Stimulated activated CD8-positive, alpha-beta memory T cell treated with anti-CD3 and anti-CD28 coated beads, Interleukin-7, amount 100 ng/mL, for 48 hours (primary cell): ENCODE data around the gene NAA80.
A peak's percentile ranks its signal among the peaks of the same experiment; 100 is the strongest.

Source experiments
- DNase-seq, 2 donors: peaks; one replicate each; pipeline ENCODE4 v3.0.0-alpha.2; 2020; ENCODE audit warnings: low read depth in 1 of 2; ENCODE audit errors: extremely low read depth in 1 of 2

NAA80 gene

DNA sequence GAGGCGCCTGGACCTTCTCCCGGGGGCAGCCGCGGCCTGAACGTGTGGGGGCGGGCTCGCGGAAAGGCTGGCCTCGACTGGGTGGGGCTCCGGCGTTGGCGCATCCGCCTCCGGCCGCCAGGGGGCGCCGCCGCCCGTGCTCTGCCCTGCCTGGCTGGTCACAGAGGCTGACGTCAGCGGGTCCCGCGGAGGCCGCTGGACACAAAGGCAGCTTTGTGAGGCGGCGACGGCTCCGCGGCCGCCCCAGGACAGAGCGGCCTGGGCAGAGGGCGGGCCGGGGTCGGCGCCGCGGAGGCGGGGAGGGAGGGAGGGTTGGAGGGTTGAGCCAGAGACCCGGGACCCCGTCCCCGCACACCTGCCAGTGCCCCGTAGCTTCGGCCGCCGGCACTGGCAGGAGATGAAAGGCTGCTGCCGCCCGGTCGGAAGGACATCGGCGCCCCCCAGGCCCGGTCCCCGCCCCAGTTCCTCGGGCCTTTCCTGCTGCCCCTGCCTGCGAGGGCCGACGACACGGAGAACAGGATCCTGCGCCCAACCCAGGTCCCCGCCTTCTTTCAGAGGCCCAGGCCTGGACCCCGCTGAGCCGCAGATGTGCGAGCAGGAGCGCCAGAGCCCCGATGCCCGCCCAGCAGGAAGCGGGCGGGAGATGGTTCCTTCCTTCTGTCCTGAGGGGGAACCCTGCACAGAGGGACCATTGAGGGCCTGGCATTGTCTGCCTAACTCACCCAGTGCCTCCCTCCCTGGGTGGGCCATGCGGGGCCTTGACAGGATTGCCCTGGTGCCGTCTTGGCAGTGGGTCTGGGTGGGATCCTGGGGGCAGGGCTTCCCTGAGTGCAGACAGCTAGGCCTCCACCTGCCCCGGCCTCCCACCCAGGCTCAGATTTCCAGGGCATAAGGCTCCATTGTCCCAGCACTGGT is 38.9 kb downstream of the NAA80 start:
- DNase-seq = peak; percentile 74 to 78

- no peak for DNase-seq
Measured at GRCh38 chr3:50259432-50260026, 39.7 kb downstream of the NAA80 start.

- no peak for DNase-seq
Measured at GRCh38 chr3:50258979-50259378, 40.2 kb downstream of the NAA80 start.

DNA sequence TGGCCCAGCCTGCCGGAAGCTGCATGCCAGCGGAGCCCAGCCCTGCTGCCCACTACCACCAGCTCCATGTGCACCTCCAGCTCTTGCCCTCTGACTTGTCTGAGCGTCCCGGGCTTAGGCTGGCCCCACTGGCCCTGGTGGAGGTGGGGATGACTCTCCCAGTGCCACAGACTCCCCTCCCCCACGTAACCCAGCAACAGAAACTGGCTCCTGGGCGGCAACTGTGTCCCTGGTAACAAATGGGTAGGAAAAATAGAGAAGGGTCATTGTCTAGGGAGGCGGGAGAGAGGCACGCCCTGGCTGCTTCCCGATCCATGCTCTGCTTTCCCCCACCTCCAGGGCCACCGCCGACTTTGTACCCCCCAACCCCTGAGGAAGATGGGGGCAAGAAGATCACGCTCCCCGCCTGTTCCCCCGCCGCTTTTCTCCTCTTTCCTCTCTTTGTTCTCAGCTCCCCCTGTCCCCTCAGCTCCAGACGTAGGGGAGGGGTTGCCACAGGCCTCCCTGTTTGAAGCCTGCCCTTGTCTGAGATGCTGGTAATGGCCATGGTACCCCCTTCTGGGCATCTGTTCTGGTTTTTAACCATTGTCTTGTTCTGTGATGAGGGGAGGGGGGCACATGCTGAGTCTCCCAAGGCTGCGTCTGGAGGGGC is 41.0 kb downstream of the NAA80 start:
- DNase-seq = no peak

DNA sequence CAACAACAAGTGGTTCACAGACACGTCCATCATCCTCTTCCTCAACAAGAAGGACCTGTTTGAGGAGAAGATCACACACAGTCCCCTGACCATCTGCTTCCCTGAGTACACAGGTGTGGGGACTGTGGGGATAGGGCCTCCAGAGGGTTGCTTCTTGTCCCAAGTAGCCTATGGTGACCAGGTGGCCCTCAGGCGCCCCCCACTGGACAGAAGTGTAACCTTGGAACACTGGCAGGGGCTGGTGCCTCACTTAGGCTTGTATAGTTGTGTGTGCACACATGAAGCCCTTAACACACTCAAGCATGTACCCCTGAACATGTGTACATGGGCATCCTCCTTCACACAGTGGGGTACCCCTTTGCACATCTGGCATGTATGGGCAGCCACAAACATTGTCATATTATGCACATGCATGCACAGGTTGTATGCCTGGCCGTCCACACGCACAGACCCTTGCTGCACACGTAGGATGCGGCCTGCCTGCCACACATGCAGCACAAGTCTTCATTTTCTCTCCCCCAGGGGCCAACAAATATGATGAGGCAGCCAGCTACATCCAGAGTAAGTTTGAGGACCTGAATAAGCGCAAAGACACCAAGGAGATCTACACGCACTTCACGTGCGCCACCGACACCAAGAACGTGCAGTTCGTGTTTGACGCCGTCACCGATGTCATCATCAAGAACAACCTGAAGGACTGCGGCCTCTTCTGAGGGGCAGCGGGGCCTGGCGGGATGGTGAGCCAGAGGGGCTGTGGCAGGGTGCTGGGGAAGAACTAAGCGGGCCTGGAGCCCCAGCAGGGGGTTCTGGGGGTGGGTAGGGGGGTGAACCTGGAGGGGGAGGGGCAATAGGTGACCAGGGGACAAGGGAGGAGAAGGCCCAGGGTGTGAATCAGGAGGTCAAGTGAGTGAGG is 42.0 kb downstream of the NAA80 start:
- DNase-seq = no peak

GRCh38 chr3:50255251-50255615 is 44.0 kb downstream of the NAA80 start:
- DNase-seq = no peak

DNA sequence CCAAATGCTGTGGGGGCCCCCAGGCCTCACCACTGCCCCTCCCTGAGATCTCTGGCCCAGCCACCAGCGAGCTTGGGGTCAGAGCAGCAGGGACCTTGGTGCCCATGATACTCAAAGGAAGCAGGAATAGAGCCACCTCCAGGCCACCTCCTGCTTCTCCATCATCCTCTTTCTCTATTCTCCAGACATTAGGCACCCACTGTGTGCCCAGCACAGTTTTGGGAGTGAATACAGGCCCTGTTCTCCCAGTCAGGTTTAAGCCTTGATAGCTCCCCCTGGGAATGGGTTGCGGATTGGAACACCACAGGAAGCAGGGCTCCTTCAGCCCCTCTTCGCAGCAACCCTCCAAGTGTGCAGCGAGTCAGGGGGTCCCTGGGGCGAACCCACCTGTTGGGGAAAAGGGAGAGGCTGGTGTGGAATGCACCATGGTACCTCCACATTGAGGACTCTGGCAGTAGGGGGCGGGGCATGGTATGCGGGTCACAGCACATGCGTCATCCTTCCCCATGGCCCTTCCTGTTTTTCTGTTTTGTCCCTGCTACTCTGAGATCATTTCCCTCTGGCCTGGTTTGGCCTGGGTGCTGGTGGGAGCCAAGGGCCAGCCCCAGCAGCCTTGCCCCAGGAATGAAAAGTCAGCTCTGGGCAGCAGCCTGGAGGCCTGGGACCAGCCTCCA is 44.5 kb downstream of the NAA80 start:
- DNase-seq = no peak

- DNase-seq = peak in 1 of 2 donors; percentile 73
Measured at GRCh38 chr3:50251220-50251619, 48.0 kb downstream of the NAA80 start.

DNA sequence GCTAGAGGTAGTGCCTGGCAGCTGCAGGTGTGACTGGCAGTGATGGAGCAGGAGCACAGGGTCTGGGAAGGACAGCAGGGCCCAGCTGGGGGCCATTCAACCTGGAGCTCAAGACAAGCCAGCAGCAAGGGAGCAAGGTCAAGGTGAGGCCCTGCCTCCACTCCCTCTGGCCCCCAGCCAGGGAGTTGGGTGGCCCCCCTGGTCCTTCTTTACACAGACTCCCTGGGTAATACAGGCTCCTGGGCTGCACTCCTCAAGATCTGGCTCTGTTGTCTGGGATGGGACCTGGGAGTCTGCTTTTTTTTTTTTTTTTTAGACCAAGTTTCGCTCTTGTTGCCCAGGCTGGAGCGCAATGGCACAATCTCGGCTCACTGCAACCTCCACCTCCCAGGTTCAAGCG is 48.7 kb downstream of the NAA80 start:
- no peak for DNase-seq

- DNase-seq = no peak
Measured at GRCh38 chr3:50249457-50249856, 49.7 kb downstream of the NAA80 start.

- no peak for DNase-seq
Measured at GRCh38 chr3:50248387-50248786, 50.8 kb downstream of the NAA80 start.

DNA sequence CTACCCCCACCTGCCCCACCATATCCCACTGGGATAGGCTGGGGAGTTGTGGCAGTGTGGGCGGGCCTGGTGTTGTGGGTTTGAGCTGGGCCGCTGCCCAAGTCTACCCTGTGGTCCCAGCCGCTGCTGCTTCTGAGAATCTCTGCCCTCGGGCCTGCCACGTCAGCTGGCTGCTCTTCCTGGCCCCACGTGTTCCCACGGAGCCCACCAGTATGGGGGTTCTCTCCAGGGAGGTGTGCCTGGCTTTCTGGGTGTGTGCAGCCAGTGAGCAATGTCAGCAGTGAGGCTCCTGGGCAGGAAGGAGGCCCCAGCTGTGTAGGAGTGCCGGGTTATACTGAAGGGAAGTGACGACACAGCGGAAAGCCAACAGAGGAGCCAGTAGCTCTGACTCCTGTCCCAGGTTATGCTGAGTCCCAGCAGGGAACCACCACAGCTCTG is 52.7 kb downstream of the NAA80 start:
- DNase-seq = peak; percentile 78 to 94
